Bronchial epithelial cell (primary cell): ENCODE measurements around the gene AMHR2. TPM values are rescaled to one million over a fixed set of nuclear protein-coding genes. Genes with fewer than 3 reads are reported as not detected.
"Not testable (repeated sequence)": the region's sequence is repeated elsewhere in the genome, so short reads cannot be mapped to it uniquely, and the experiment has no call there.

Experiments used
- DNase-seq: peaks from one replicate; pipeline ENCODE4 v3.0.0-alpha.2; 2010; ENCODE audit warnings: low read depth
- FAIRE-seq: peaks from 2 replicates; lab custom pipeline; 2011; peaks lifted over from hg19 to GRCh38; lab: Jason Lieb, UNC
- H3K27me3 ChIP-seq: 2 replicates; pipeline ENCODE4 v1.5.1; 2011; ENCODE audit warnings: low read length; ENCODE audit not compliant: control insufficient read depth, insufficient read depth
- H3K36me3 ChIP-seq: 2 replicates; pipeline ENCODE4 v1.5.1; 2011; ENCODE audit warnings: low read length; ENCODE audit not compliant: control insufficient read depth, insufficient read depth
- H3K4me3 ChIP-seq: 2 replicates; pipeline ENCODE4 v1.5.1; 2011; ENCODE audit warnings: mild to moderate bottlenecking, low read depth, low read length, control low read depth
- CTCF ChIP-seq: IDR thresholded peaks from 2 replicates; pipeline ENCODE4 v1.5.1; 2011; ENCODE audit warnings: mild to moderate bottlenecking, moderate library complexity, low read length, control low read depth, inconsistent platforms; ENCODE audit not compliant: insufficient read depth, severe bottlenecking
- total RNA-seq: library from RNA; depleted of rRNA; stranded (reverse); fragments of >200 nt; gene quantifications from 2 replicates; pipeline ENCODE4 v1.2.1, GENCODE V29; 2014

Gene AMHR2
- total RNA-seq, 1 donor from 2014 or later, result not detected

GRCh38 chr12:53388932-53389331, 34.7 kb upstream of the AMHR2 start:
- Histone ChIP-seq H3K36me3 (peaks cover 1% of the 10 kb centered on the region), H3K4me3 (no peak overlapping the region), H3K27me3 (no peaks in the 10 kb centered on the region)
- DNase-seq (no peak), FAIRE-seq (no peak)
- no peak for TF ChIP-seq CTCF

- H3K36me3 ChIP-seq, result peaks cover 1% of the 10 kb centered on the region
- no peak overlapping the region for H3K4me3 ChIP-seq
- FAIRE-seq, result no peak
These were observed 34.0 kb upstream of the AMHR2 start for GRCh38 chr12:53389702-53390101.

GRCh38 chr12:53391724-53392123, 31.9 kb upstream of the AMHR2 start:
- Histone ChIP-seq H3K27me3 (no peaks in the 10 kb centered on the region), H3K4me3 (no peak overlapping the region), H3K36me3 (peaks cover 3% of the 10 kb centered on the region)
- DNase-seq, result no peak
- no peak for FAIRE-seq
- no peak for TF ChIP-seq CTCF

More at GRCh38 chr12:53389702-53390101, 34.0 kb upstream of the AMHR2 start:
- DNase-seq, result no peak
- H3K27me3 ChIP-seq, result no peaks in the 10 kb centered on the region
- TF ChIP-seq CTCF, result no peak

GRCh38 chr12:53399896-53400295, 23.8 kb upstream of the AMHR2 start:
- H3K36me3 ChIP-seq, result peaks cover 3% of the 10 kb centered on the region
- no peak for DNase-seq
- H3K27me3 ChIP-seq, result no peaks in the 10 kb centered on the region
- no peak for FAIRE-seq
- no peak for TF ChIP-seq CTCF
- H3K4me3 ChIP-seq, result no peak overlapping the region

GRCh38 chr12:53402351-53402750, 21.3 kb upstream of the AMHR2 start:
- not testable (repeated sequence) for H3K36me3 ChIP-seq, DNase-seq, H3K27me3 ChIP-seq, H3K4me3 ChIP-seq, FAIRE-seq

GRCh38 chr12:53402871-53403270, 20.8 kb upstream of the AMHR2 start:
- no peak for DNase-seq
- Histone ChIP-seq H3K36me3 (peaks cover 3% of the 10 kb centered on the region), H3K27me3 (no peaks in the 10 kb centered on the region), H3K4me3 (no peak overlapping the region)
- TF ChIP-seq CTCF, result no peak
- FAIRE-seq, result no peak
